Loucy (cell line): Measurements from ENCODE around the gene DNAH7.

Source experiments
- H2AFZ ChIP-seq: fragments of 200-600 bp; sonication (generic); 2 replicates; pipeline ENCODE4 v1.6.0; 2016; ENCODE audit warnings: antibody characterized with exemption, mild to moderate bottlenecking, low read length, moderate library complexity
- H3F3A ChIP-seq: fragments of 200-600 bp; 2 replicates; pipeline ENCODE4 v1.6.0; 2016; ENCODE audit warnings: antibody characterized with exemption, low read depth, mild to moderate bottlenecking
- H3K27me3 ChIP-seq: fragments of 200-600 bp; sonication (generic); 2 replicates; pipeline ENCODE4 v1.6.1; 2014; ENCODE audit warnings: low read length, mild to moderate bottlenecking; ENCODE audit not compliant: insufficient read depth, poor library complexity, severe bottlenecking
- H3K36me3 ChIP-seq: fragments of 200-600 bp; sonication (generic); 2 replicates; pipeline ENCODE4 v1.6.1; 2016; ENCODE audit warnings: low read length; ENCODE audit not compliant: insufficient read depth
- H3K4me1 ChIP-seq: fragments of 200-600 bp; sonication (generic); 2 replicates; pipeline ENCODE4 v1.5.1; 2014; ENCODE audit warnings: low read length, mild to moderate bottlenecking; ENCODE audit not compliant: insufficient read depth, poor library complexity, severe bottlenecking
- H3K4me2 ChIP-seq: fragments of 200-600 bp; sonication (generic); 2 replicates; pipeline ENCODE4 v1.6.0; 2014; ENCODE audit warnings: antibody characterized with exemption, low read length, low read depth, mild to moderate bottlenecking; ENCODE audit not compliant: poor library complexity, severe bottlenecking
- H3K4me3 ChIP-seq: fragments of 200-600 bp; sonication (generic); 2 replicates; pipeline ENCODE4 v1.5.1; 2014; ENCODE audit warnings: low read length, mild to moderate bottlenecking, mixed read lengths; ENCODE audit not compliant: poor library complexity, severe bottlenecking
- H3K79me2 ChIP-seq: fragments of 200-600 bp; sonication (generic); 2 replicates; pipeline ENCODE4 v1.6.1; 2014; ENCODE audit warnings: low read length; ENCODE audit not compliant: insufficient read depth
- H3K9ac ChIP-seq: fragments of 200-600 bp; sonication (generic); 2 replicates; pipeline ENCODE4 v1.6.0; 2014; ENCODE audit warnings: mild to moderate bottlenecking, low read depth, low read length, moderate library complexity; ENCODE audit not compliant: poor library complexity, severe bottlenecking
- H3K9me2 ChIP-seq: fragments of 200-600 bp; sonication (generic); replicated peaks from 2 replicates; pipeline ENCODE4 v1.6.1; 2016; ENCODE audit warnings: low read depth, low read length, mixed read lengths
- H3K9me3 ChIP-seq: fragments of 200-600 bp; sonication (generic); 2 replicates; pipeline ENCODE4 v1.6.1; 2014; ENCODE audit warnings: mild to moderate bottlenecking, antibody characterized with exemption, low read length, low read depth; ENCODE audit not compliant: insufficient read depth
- H4K20me1 ChIP-seq: fragments of 200-600 bp; sonication (generic); 2 replicates; pipeline ENCODE4 v1.6.0; 2014; ENCODE audit warnings: antibody characterized with exemption, low read length, mild to moderate bottlenecking; ENCODE audit not compliant: insufficient read depth, poor library complexity, severe bottlenecking
- CTCF ChIP-seq: fragments of 200-600 bp; sonication (generic); conservative IDR thresholded peaks from 2 replicates; pipeline ENCODE4 v1.5.1; 2014; ENCODE audit warnings: mild to moderate bottlenecking, antibody characterized with exemption, low read length
- EZH2phosphoT487 ChIP-seq: fragments of 200-600 bp; IDR thresholded peaks from 2 replicates; pipeline ENCODE4 v1.6.1; 2018; ENCODE audit warnings: antibody characterized with exemption, mild to moderate bottlenecking, moderate library complexity, borderline replicate concordance

DNAH7 gene

GRCh38 chr2:195934484-195934883 lies 134.2 kb downstream of the DNAH7 start:
- no peak overlapping the region for H3K4me2 ChIP-seq
- no peaks in the 10 kb centered on the region for H3K4me1 ChIP-seq
- no peaks in the 10 kb centered on the region for H3K9me3 ChIP-seq
- no peak overlapping the region for H2AFZ ChIP-seq
- no peaks in the 10 kb centered on the region for H3K27me3 ChIP-seq
- H3K4me3 ChIP-seq = no peak overlapping the region
- no peaks in the 10 kb centered on the region for H3K9me2 ChIP-seq
- no peaks in the 10 kb centered on the region for H3F3A ChIP-seq
- H3K9ac ChIP-seq = no peak overlapping the region
- no peaks in the 10 kb centered on the region for H3K36me3 ChIP-seq
- TF ChIP-seq EZH2phosphoT487 = no peak
- TF ChIP-seq CTCF = no peak
- H3K79me2 ChIP-seq = no peaks in the 10 kb centered on the region
- H4K20me1 ChIP-seq = no peaks in the 10 kb centered on the region

- Histone ChIP-seq H3F3A (no peaks in the 10 kb centered on the region), H3K9me3 (no peaks in the 10 kb centered on the region), H3K79me2 (no peaks in the 10 kb centered on the region), H3K4me1 (no peaks in the 10 kb centered on the region), H3K9me2 (no peaks in the 10 kb centered on the region), H4K20me1 (no peaks in the 10 kb centered on the region), H3K36me3 (no peaks in the 10 kb centered on the region), H3K4me2 (no peak overlapping the region), H2AFZ (no peak overlapping the region), H3K4me3 (no peak overlapping the region), H3K9ac (no peak overlapping the region), H3K27me3 (no peaks in the 10 kb centered on the region)
- no peak for TF ChIP-seq EZH2phosphoT487
- no peak for TF ChIP-seq CTCF
These were observed 139.1 kb downstream of the DNAH7 start for GRCh38 chr2:195929531-195929930.

- Histone ChIP-seq H2AFZ (no peak overlapping the region), H3K79me2 (no peaks in the 10 kb centered on the region), H3K4me2 (no peak overlapping the region)
These were observed 143.5 kb downstream of the DNAH7 start for GRCh38 chr2:195925120-195925519.

More at GRCh38 chr2:195925120-195925519, 143.5 kb downstream of the DNAH7 start:
- Histone ChIP-seq H3K4me1 (no peaks in the 10 kb centered on the region), H3K9ac (no peak overlapping the region), H3K9me3 (no peaks in the 10 kb centered on the region), H3K27me3 (no peaks in the 10 kb centered on the region), H3K9me2 (no peaks in the 10 kb centered on the region), H3K4me3 (no peak overlapping the region), H4K20me1 (no peaks in the 10 kb centered on the region), H3K36me3 (no peaks in the 10 kb centered on the region), H3F3A (no peaks in the 10 kb centered on the region)
- TF ChIP-seq CTCF = no peak
- TF ChIP-seq EZH2phosphoT487 = no peak
